HuH-7 (cell line): ENCODE results near the gene PODN.

Experiments used
- DNase-seq: peaks from one replicate; pipeline ENCODE4 v3.0.0; 2011; ENCODE audit warnings: low spot score

Gene PODN

DNA sequence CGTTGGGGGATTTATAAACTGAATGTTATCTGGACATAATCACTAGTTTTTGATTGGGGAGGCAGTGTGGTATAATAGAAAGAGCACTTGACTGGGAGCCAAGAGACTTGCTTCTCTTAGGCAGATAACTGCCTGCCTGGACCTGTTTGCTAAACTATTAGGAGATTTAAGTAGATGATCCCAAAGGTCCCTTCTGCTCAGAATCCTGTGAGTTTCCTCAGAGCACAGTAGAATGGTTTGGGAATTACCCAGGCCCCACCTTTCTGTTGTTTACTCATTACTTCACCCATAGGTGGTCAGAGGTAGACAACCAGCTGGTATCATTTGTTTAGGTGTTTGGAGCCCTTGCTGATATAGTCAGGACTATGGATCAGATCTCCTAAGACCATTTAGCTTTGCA lies 10.3 kb upstream of the PODN start:
- no peak for DNase-seq

DNA sequence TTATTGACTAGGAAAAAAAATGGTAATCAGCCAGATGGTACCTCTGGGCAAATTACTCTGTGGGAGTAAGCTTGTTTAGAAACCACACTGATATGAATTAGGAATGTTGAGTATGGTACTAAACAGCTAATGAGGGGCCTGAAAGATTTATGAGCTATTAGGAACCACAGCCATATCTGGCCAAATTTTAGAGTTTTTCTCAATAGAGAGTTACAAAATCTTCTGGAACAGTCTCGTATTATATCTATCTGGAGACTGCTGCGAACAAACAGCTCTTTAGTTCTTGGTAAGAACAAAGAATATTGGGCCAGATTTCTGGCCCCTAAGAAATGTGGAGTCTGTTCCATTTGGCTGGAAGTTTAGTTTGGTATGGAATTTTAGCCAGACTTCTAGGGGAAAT lies 4.9 kb upstream of the PODN start:
- no peak for DNase-seq

DNA sequence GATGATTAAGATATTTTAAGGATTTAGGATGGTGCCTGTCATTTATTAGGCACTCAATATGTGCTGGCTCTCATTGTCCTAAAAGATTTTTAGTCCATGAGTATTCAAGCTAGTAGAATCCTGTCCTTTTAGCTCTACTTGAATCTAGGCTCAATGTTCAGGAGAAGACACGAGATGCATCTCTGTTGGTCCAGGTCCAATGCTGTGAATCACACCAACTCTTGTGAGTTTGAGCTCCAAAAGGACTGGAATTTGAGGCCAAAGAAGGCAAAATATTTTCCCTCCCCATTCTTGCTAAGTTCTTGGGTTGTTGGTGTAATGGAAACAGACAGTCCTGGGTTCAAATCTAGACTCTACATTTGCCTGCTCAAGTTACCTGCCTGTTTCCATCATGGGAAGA lies 1.4 kb upstream of the PODN start:
- DNase-seq: no peak

DNA sequence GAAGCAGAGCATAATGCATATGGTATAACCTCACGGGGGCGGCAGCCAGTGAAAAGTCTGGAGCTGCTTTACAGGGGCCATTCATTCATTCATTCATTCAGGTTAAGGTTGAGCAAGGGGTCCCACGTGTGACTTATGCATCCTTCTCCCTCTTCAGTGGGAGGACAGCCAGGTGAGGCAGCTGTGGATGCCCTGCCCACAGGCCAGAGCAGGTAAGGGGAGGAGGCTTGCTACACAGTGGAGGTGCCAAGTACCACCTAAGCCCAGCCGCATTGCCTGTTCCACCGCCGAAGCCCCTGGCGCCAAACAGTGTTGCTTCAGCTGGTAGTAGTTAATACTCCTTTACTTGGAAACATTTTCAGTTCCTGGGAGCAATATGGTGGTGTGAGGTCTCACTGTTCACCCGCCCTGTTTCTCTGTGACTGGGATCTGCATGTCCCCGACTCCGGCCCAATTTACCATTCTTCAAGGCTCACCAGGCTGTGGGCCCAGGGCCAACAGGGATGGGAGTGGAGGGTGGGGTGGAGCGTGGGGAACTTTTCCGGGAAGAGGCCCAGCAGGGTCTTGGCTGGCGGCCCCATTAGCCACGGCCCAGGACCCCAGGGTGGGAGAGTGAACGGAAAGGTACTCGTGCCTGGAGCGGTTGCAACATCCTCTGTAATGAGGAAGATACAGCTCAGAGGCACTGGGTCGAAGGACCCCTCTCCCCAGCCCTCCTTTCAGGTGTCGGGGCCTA lies 722 bp upstream of the PODN start:
- no peak for DNase-seq

DNA sequence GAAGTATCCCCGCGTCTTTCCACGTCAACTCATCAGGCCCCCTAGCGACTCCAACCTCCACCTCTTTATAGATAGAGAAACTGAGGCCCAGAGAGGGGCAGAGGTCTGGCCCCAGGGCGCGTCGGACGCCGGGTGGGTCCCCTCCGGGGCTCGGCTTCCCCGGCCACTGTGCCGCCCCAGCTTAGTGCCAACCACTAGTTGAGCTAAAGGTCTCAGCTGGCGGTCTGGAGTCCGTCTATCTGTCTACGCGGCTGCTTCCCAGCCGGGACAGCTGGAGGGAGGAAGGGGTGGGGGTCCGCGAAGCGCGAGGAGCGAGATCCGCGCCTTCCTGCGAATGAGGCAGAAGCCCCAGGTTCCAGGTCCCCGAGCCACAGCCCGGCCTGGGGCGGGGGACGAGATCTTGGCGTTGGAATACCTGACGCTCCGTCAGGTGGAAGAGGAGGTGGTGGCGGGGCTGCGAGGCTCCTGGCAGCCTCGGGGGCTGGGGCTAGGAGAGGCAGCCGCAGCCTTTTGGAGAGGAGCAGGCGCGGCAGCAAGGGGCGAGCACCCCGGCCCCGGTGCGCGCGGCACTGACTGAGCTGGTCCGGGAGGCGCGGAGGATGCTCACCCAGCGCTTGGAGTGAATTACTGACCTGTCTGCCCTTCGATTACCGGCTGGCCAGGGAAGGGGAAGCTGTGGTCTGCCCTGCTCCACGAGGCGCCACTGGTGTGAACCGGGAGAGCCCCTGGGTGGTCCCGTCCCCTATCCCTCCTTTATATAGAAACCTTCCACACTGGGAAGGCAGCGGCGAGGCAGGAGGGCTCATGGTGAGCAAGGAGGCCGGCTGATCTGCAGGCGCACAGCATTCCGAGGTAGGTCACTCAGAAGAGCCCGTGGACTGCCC lies 937 bp downstream of the PODN start:
- no peak for DNase-seq

DNA sequence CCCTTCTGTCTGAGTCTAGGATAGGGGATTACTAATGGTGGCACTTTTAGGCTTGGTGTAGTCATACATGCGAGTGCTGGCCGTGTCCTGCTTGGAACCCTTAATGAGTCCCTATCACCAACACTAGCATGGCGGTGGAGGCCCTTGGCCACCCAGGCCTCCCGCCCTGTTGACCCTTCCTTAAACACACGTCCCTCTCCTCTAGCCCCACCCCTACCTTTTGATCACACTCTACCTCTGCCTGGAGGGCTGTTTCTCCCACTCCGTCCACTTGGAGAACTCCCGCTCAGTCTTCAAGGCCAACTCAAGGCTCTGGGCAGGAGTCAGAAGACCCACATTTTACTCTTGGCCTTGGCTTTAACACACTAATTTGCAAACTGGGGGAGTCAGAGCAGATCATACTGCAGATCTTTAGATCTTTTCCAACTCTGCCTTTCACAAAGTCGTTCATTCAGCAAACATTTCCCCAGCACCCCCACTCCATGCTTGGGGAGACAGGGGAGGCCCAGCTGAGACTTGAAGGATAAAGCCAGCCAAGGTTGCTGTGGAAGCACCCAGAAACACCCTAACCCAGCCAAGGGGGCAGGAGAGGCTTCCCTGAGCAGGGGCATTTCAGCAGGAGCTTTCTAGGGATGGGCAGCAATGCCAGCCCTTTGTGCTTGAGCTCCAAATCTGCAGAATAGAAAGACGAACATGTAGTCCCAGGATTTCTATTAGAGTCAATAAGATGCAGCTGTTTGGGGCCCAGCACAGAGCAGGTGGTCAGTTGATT lies 1.9 kb downstream of the PODN start:
- DNase-seq: no peak

DNA sequence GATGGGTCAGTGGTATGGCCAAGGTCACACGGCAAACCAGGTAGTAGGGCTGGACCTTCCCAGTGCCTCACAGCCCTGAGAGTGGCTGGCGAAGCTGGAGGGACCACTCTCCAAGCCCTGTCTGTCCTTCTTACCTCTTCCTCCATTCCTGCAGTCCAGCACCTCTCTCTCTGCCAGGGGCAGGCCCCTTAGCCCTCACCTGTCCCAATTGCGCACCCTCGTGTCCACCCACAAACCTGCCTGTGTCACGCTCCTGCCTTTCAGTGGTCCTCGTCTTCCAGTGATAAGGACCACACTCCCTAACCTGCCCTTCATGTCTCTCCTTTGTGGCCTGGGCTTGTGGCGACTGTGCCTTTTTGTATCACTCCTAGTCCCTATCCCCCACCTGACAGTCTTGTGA lies 3.4 kb downstream of the PODN start:
- no peak for DNase-seq

DNA sequence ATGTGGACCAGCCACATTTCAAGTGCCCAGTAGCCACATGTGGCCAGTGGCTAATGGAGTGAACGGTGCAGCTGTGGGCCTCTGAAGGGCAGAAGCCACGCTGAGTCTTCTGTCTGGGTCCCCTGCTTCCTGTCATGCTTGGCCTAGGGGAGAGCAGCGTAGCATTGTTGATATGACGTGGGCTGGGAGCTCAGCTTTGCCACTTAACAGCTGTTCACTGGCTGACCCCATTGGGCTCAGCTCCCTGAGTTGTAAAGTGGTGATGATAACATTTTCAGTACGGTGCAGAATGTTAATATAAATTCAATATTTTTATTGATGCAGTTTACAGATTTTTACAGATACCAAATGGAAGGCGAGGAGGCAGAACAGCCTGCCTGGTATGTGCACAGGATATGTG lies 4.5 kb downstream of the PODN start:
- DNase-seq: no peak

DNA sequence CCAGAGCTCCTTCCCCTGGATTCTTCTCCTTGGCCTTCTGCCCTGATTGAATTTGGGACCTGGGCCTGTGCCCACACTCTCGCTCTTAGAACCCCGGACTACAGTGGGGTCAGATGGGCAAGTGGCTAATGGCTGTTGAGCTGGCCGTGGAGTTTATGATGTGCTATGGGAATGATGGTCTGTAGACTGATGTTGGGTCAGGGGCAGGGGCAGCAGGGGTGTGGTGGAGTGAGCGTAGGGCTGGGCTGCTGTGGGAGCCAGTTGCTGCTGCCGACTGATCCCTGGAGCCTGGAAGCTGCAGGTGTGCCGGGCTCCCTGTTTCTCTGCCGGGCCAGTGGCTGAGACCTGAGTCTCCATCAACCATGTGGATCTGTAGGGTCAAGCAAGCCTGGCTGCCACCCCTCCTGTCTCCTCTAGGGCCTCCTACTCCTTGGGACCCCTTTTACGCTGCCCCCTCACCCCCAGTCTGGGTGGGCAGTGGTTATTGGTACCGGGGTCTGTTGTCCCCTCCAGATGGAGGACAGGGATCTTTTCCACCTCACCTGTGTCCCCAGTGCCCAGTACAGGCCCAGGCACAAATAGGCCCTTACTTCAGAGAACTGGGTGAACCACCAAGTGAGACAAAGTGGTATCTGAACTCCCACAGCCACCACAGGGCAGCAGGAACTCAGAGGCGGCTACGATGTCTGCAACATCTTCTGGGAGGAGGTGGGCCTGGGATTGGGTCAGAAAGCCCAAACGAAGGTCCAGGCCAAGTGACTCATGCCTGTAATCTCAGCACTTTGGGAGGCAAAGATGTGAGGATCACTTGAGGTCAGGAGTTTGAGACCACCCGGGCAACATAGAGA lies 5.1 kb downstream of the PODN start:
- DNase-seq: no peak

DNA sequence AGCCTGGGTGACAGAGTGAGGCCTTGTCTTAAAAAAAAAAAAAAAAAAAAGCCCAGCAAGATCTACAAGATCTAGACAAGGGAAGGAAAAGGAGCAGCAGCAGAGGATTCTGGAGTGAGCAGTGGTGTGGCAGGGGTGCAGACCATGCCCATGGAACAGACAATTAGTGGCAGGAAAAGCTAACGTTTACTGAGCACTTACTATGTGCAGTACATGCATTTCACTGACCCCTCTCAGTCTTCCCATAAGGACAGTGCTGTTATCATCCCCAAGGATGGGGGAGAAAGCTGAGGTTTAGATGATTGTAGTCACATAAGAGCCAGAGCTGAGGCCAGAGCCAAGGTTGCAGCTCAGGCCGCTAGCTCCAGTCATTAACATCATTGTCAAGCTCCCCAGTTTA lies 5.9 kb downstream of the PODN start:
- DNase-seq: no peak

DNA sequence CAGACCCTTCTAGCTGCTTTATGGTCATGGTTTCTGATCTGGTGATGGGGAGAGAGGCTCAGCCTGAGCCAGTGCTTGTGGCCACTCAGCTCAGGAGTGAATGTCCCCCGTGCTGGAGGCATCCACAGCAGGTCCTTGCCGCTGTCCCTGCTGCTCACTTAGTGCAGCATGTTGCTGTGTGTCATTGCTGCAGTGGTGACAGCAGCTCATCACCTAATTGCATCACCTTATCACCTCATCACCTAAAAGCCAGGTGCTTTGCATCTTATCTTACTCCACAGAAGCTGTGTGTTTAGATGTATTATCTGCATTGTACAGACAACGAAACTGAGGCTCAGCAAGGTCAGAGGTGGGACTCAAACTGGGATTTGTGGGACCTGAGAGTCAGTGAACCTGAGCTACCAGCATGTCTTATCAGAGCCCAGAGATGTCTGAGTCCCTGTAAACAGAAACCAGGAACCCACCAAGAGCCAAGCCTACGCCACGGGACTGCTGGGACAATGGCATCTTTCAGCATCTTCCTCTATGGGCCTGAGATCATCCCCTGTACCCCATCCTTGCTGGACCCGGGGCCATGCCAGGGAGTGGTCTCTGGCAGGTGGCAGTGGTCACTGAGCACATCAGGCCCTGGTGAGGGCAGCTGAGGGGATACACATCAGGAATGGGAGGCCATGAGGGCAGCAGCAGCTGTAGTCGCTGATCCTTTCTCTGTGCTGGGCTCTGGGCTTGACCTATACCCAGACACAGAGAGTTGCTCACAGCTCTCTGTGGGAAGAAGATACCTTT lies 6.5 kb downstream of the PODN start:
- DNase-seq: no peak

DNA sequence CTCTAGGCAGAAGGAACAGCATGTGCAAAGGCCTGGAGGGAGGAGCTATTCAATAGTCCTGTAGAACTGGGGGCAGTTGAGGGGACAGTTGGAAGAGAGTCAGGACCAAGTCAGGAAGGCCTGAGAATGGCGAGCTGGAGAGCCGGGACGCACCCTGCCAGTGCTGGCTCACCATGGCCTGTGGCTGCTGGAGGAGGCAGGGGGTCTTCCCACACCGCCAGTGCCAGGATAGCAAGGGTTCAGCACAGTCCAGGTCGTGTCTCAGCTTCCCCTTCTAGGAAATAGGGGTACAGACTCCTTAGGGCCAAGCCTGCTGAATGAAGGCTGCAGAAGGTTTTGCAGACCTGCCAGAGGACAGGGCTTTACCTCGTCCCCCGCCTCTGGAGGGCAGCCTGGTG lies 7.3 kb downstream of the PODN start:
- no peak for DNase-seq

DNA sequence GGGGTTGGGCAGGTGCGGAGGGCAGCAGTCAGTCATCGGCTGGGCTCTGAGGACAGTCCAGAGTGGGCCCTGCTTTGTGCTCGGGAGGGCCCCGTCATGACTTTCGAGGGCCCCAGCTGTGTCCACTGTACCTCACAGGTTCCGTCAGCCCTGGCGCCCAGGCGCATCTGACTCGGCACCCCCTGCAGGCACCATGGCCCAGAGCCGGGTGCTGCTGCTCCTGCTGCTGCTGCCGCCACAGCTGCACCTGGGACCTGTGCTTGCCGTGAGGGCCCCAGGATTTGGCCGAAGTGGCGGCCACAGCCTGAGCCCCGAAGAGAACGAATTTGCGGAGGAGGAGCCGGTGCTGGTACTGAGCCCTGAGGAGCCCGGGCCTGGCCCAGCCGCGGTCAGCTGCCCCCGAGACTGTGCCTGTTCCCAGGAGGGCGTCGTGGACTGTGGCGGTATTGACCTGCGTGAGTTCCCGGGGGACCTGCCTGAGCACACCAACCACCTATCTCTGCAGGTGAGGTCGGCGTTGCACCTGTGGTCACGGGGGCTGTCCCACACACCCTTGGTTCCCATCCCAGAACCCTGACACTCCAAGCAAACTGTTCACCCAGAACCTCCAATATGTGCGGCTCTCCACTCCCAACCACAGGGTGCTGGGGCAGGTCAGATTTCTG lies 7.8 kb downstream of the PODN start:
- no peak for DNase-seq

DNA sequence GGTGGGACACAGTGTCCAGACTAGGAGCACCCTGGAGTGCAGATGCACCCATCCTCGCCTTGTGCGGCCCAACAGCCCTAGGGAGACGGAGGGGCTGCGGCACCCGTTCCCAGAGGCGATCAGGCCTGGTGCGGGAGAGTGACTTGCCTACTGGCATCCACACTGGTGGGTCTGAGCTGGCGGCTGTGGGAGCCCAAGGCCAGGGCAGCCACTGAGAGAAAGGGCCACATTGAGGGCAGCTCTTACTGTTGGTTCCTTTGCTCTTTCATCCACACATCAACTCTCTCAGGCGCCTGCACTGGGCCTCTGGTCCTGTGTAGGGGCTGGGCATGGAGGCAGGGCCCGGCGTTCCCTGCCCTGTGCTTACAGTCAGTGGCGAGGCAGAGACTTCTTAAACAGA lies 8.6 kb downstream of the PODN start:
- no peak for DNase-seq

DNA sequence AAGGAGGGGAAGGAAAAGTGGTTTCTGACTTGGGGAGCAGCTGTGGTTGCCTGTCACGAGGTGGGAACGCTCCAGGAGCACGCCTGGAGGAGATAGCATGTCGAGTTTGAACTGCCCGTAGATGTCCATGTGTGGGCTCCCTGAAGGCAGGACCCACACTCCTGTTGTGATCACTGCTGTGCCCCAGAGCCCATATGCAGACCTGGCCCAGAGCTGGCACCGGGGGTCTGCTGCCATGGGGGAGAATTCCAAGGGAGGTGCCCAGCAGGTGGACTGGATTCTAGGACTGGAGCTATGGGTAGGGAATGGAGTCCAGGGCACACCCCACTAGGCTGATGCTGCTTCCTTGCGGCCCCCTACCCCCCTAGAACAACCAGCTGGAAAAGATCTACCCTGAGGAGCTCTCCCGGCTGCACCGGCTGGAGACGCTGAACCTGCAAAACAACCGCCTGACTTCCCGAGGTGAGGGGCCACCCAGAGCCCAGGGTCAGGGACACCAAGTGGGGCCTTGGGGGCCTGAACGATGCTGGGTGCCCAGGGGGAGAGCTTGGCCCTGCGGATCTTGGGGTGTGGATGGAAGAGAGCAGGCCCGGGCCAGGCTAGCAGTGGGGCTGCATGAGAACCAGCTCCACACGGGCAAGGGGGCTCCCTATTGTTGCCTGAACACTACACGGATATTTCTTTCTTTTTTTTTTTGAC lies 9.3 kb downstream of the PODN start:
- no peak for DNase-seq

DNA sequence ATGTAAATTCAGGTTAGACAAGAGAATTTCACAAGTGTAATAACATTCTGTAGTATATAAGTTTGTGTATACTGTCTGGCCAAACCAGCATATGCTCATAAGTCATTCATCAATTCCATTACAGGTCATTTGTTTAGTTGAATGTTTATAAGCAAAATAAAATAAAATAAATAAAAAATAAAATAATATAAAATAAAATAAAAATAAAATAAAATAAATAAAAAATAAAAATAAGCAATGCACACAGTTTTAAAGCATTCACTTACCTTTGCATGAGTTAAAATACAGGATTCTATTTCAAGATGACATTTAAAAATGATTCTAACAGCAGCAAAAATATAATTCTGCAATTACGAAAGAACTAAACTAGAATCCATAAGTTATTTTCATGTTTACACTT lies 9.9 kb downstream of the PODN start:
- DNase-seq: no peak

DNA sequence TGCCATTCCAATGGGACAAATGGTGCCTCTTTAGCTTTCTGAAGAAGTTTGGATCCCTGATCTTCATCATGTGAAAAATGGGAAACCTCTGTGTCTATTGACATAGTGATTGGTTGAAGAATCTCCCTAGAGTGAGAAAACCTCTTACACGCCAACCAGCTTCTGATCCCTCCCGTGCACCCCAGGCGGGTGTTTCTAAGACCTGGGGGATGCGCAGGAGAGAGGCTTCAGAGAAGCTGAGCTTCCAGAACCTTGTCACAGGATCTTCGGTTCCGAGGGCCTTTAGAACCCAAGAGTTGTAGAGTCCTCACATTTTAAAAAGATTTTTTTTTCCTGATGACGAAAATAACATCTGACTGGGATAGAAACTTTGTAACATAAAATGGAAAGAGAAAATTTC lies 11.3 kb downstream of the PODN start:
- DNase-seq: no peak

DNA sequence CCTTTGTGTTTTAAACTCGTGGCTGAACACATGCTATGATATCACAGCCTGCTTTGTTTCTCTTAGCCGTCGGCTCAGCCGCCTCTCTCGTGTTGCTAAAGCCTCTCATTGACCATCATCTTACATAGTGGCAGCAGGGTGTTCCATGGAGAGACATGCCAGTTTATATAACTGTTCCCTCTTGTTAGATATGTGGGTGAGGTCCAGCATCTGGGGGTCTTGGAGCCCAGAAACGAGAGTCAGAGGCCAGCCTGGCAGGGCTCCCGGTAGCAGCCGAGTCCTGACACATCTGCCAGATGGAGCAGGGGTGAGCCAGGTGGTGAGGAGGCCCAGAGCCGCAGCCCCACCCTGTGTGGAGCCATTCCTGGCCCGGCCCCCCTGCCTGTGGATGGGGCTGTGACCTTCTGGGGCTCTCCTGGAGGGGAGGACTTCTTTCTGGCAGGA lies 11.9 kb downstream of the PODN start:
- DNase-seq: no peak

DNA sequence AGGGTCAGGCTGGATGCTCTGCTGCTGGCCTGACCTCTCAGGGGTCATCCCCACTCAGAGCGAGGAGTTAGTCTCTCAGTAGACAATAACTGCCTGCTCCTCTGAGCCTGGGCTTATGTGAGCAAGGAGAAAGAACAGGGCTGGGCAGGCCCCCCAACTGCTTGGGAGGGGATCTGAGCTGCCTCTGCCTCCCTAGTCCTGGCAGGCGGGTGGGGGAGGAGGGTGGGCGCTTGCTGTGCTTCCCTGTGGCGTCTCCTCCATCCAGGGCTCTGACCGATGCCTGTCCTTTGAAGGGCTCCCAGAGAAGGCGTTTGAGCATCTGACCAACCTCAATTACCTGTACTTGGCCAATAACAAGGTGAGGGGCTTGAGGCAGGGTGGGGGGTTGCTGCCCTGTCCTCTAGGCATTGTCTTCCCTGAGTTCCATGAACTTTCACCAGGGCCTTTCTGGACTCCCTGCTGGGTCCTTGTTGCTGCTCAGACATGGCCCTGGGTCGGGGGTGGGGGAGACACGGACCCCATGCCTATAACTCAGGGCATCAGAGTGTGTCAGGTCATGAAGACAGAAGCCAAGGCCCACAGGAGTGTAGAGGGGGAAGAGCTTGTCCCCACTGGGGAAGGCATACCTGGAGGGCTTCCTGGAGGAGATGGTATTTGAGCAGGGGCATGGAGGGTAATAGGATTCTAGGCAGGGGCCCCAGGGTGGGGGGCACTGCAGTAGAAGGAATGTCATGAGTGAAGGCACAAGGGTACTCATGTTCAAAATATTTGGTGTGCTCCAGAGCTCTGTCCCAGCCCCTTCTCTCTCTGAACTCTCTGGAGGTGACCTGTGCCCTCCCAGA lies 12.5 kb downstream of the PODN start:
- no peak for DNase-seq
